Uterus (tissue), 2 donors: ENCODE data around the gene SLC38A11.

Source experiments
- POLR2A ChIP-seq, 2 donors: fragments of 450-650 bp; IDR thresholded peaks; one replicate each; pipeline ENCODE4 v1.6.1; 2016; ENCODE audit warnings: antibody characterized with exemption in 2 of 2, mild to moderate bottlenecking in 1 of 2, moderate library complexity in 1 of 2
- TF ChIP-seq, protein P1 (sequence below), 4 experiments: fragments of 200-600 bp in 2 of 4; fragments of 450-650 bp in 2 of 4; sonication (generic) in 2 of 4; IDR thresholded peaks; one replicate each; pipeline ENCODE4 v1.5.1; 2016 to 2019; ENCODE audit warnings: antibody characterized with exemption in 4 of 4, mild to moderate bottlenecking in 2 of 4, moderate library complexity in 1 of 4

DNA sequence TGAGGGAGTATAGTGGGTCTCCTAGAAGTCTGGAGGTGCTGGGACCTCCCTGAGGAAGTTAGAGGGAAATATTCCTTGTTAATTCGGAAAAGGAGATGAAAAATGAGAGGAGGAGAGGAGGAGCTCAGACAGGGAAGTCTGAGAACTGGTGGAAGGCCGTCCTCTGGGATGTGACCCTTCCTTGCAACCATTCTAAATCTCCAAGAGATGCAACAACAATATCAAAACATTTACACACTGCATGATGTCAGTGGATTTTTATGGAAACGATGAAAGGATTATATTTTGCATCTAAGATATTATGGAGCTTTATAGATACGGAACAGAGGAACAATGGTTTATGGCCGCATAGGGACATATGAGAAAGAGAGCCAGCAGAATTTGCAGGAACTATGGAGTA is 63.9 kb downstream of the SLC38A11 start:
- TF ChIP-seq, protein P1, sequence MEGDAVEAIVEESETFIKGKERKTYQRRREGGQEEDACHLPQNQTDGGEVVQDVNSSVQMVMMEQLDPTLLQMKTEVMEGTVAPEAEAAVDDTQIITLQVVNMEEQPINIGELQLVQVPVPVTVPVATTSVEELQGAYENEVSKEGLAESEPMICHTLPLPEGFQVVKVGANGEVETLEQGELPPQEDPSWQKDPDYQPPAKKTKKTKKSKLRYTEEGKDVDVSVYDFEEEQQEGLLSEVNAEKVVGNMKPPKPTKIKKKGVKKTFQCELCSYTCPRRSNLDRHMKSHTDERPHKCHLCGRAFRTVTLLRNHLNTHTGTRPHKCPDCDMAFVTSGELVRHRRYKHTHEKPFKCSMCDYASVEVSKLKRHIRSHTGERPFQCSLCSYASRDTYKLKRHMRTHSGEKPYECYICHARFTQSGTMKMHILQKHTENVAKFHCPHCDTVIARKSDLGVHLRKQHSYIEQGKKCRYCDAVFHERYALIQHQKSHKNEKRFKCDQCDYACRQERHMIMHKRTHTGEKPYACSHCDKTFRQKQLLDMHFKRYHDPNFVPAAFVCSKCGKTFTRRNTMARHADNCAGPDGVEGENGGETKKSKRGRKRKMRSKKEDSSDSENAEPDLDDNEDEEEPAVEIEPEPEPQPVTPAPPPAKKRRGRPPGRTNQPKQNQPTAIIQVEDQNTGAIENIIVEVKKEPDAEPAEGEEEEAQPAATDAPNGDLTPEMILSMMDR (IDR thresholded peaks at IDR 0.05) = no peak
- TF ChIP-seq POLR2A (IDR thresholded peaks at IDR 0.05) = no peak
